Colonic mucosa (tissue), 4 donors: ENCODE measurements around the gene EP400. TPM values are rescaled to one million over a fixed set of nuclear protein-coding genes. Genes with fewer than 3 reads are reported as not detected.

Experiments used
- DNase-seq: peaks from one replicate; pipeline ENCODE4 v3.0.0-alpha.2; 2020
- H3K27ac ChIP-seq: fragments of 200-600 bp; one replicate; pipeline ENCODE4 v1.8.0; 2021
- H3K27me3 ChIP-seq: fragments of 200-600 bp; one replicate; pipeline ENCODE4 v1.8.0; 2021
- H3K36me3 ChIP-seq: fragments of 200-600 bp; one replicate; pipeline ENCODE4 v1.8.0; 2021
- H3K4me1 ChIP-seq: fragments of 200-600 bp; one replicate; pipeline ENCODE4 v1.8.0; 2021; ENCODE audit warnings: mild to moderate bottlenecking
- H3K4me3 ChIP-seq: fragments of 200-600 bp; one replicate; pipeline ENCODE4 v1.8.0; 2021
- H3K9ac ChIP-seq, 2 donors: one replicate each; pipeline ENCODE4 v1.7.0; 2013; ENCODE audit warnings: control low read depth in 2 of 2, low read depth in 2 of 2, low read length in 2 of 2
- H3K9me3 ChIP-seq: fragments of 200-600 bp; one replicate; pipeline ENCODE4 v1.8.0; 2021
- CTCF ChIP-seq: fragments of 200-600 bp; IDR thresholded peaks from one replicate; pipeline ENCODE4 v1.8.0; 2022; ENCODE audit warnings: antibody characterized with exemption, mild to moderate bottlenecking
- intact Hi-C: fragments of 100-400 bp; cut with DNase I; formaldehyde crosslinking; loops from one replicate; pipeline ENCODE4 v1.14.1; 2022
- total RNA-seq, 2 donors: library from RNA; stranded (reverse); fragmentation: NEBNext Ultra II Directional in 1 of 2; extraction: Animal tissue kit (Norgen Biotek cat#: 25700) in 1 of 2; gene quantifications; one replicate each; pipeline ENCODE4 v1.2.1, GENCODE V29; 2021
- donor health status: healthy.
- donor health status: DM: no; HTN: no; CAD: no.
- donor health status: DM: no; HTN: no; CAD: no.

Gene EP400
- total RNA-seq, 2 donors from 2014 or later, result 23.3 to 39.0 TPM

- TF ChIP-seq CTCF, result no peak
- H3K9ac ChIP-seq, result no peak overlapping the region
- no peaks in the 10 kb centered on the region for H3K9me3 ChIP-seq
- intact Hi-C loops, result no loop called here
- no peaks in the 10 kb centered on the region for H3K36me3 ChIP-seq
- H3K27ac ChIP-seq, result no peak overlapping the region
- no peaks in the 10 kb centered on the region for H3K27me3 ChIP-seq
- DNase-seq, result no peak
- H3K4me1 ChIP-seq, result no peaks in the 10 kb centered on the region
- H3K4me3 ChIP-seq, result no peak overlapping the region
Observed at GRCh38 chr12:131915823-131916222, 33.9 kb upstream of the EP400 start.

- Histone ChIP-seq H3K9ac (no peak overlapping the region), H3K4me1 (no peaks in the 10 kb centered on the region), H3K9me3 (no peaks in the 10 kb centered on the region), H3K27me3 (no peaks in the 10 kb centered on the region), H3K4me3 (no peak overlapping the region), H3K27ac (no peak overlapping the region), H3K36me3 (no peaks in the 10 kb centered on the region)
- no peak for DNase-seq
- intact Hi-C loops, result no loop called here
- no peak for TF ChIP-seq CTCF
Observed at GRCh38 chr12:131916306-131917138, 33.2 kb upstream of the EP400 start.

GRCh38 chr12:131917139-131917710 lies 32.5 kb upstream of the EP400 start:
- no peak for DNase-seq
- Histone ChIP-seq H3K9ac (no peak overlapping the region), H3K9me3 (no peaks in the 10 kb centered on the region), H3K27ac (no peak overlapping the region), H3K4me1 (no peaks in the 10 kb centered on the region), H3K27me3 (no peaks in the 10 kb centered on the region), H3K4me3 (no peak overlapping the region), H3K36me3 (no peaks in the 10 kb centered on the region)
- no peak for TF ChIP-seq CTCF
- intact Hi-C loops, result no loop called here

GRCh38 chr12:131917711-131918306 lies 31.9 kb upstream of the EP400 start:
- Histone ChIP-seq H3K9ac (no peak overlapping the region), H3K36me3 (no peaks in the 10 kb centered on the region), H3K4me1 (no peaks in the 10 kb centered on the region), H3K27ac (no peak overlapping the region), H3K4me3 (no peak overlapping the region), H3K9me3 (no peaks in the 10 kb centered on the region), H3K27me3 (no peaks in the 10 kb centered on the region)
- DNase-seq, result no peak
- intact Hi-C loops, result no loop called here
- TF ChIP-seq CTCF, result no peak

GRCh38 chr12:131918311-131919050 lies 31.3 kb upstream of the EP400 start:
- Histone ChIP-seq H3K36me3 (no peaks in the 10 kb centered on the region), H3K9ac (no peak overlapping the region), H3K27ac (no peak overlapping the region), H3K4me1 (no peaks in the 10 kb centered on the region), H3K4me3 (no peak overlapping the region), H3K9me3 (no peaks in the 10 kb centered on the region), H3K27me3 (no peaks in the 10 kb centered on the region)
- DNase-seq, result no peak
- intact Hi-C loops, result no loop called here
- TF ChIP-seq CTCF, result no peak
